Motor neuron (in vitro differentiated cells): ENCODE data around the gene ERGIC3. TPM values are rescaled to one million over a fixed set of nuclear protein-coding genes. Genes with fewer than 3 reads are reported as not detected.

Source experiments
- ATAC-seq, 8 experiments: fragments of 200-7000 bp; cut with Tn5 transposase; replicated peaks in 6 of 8; 2 replicates each; pipeline ENCODE4 v1.8.0; 2021; ENCODE audit warnings: mild to moderate bottlenecking in 8 of 8, moderate library complexity in 8 of 8
- H3K27ac ChIP-seq, 2 donors: fragments of 250-450 bp; sonication (Bioruptor Pico); 2 replicates each; pipeline ENCODE4 v1.9.0; 2021; ENCODE audit warnings: antibody characterized with exemption in 2 of 2, mild to moderate bottlenecking in 2 of 2, moderate library complexity in 1 of 2
- H3K4me1 ChIP-seq, 2 donors: fragments of 250-450 bp; sonication (Bioruptor Pico); replicated peaks in 1 of 2; 2 replicates each; pipeline ENCODE4 v1.6.1; 2021; ENCODE audit warnings: antibody characterized with exemption in 2 of 2, mild to moderate bottlenecking in 2 of 2, moderate library complexity in 1 of 2
- H3K4me3 ChIP-seq, 5 donors: fragments of 250-450 bp; sonication (Bioruptor Pico); 2 replicates each; pipeline ENCODE4 v1.9.0; 2021; ENCODE audit warnings: antibody characterized with exemption in 5 of 5, mild to moderate bottlenecking in 5 of 5, moderate library complexity in 4 of 5
- WGBS, 10 experiments: fragments of 450-650 bp; shearing (Covaris generic); methylation state at CpG; one replicate each; pipeline ENCODE4 v1.0.0; 2022; 5-methylcytosine and 5-hydroxymethylcytosine counted together
- in situ Hi-C, 9 experiments: fragments of 400-800 bp; cut with MboI; loops; one replicate each; pipeline ENCODE4 v1.15.0; 2021; ENCODE audit warnings: low sequenced_read_pairs in 9 of 9, low pct_unique_long_range_greater_than_20kb in 2 of 9; ENCODE audit not compliant: unreplicated experiment in 9 of 9
- total RNA-seq, 8 experiments: library from RNA; unstranded; fragments of 300-600 nt; gene quantifications; 2 replicates each; pipeline versions ENCODE4 v1.2.3 to v1.2.4, GENCODE V29; 2022

Gene ERGIC3
- total RNA-seq, 8 experiments from 2014 or later, result 148 to 328 (median 266) TPM

DNA sequence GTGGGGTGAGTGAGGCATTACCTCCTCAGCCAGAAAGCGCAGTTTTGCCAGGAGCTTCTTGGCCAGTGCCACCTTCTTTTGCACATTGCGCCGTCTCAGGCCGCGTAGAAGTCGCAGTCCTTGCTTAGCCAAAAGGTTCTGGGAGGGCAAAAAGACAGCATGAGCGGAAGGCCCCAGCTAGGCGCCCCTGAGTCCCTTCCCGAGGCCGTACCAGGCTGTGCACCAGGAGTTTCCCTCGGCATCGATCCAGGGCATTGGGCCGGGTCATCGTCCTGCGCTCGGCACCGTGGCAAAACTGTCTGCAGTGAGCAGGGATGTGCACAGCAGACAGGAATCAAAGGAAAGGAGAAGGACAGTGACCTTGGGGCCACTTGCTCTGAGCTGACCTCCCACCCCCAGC lies 53.6 kb downstream of the ERGIC3 start:
- 53 to 100% (median 96%) methylated on average over 1 to 8 of the region's 17 CpGs; no CpG with 5 or more reads in 5 of the 10 experiments for WGBS, 10 experiments
- Histone ChIP-seq H3K4me1 (no peaks in the 10 kb centered on the region), H3K27ac (no peak overlapping the region), H3K4me3 (no peak overlapping the region)
- no peak for ATAC-seq
- in situ Hi-C loops, result no loop called here

GRCh38 chr20:35595901-35596300 lies 54.0 kb downstream of the ERGIC3 start:
- no peak overlapping the region for H3K27ac ChIP-seq
- in situ Hi-C loops, result no loop called here
- no peaks in the 10 kb centered on the region for H3K4me1 ChIP-seq
- no peak for ATAC-seq
- 20 to 87% (median 60%) methylated on average over 1 to 3 of the region's 7 CpGs; no CpG with 5 or more reads in 3 of the 10 experiments for WGBS, 10 experiments
- no peak overlapping the region for H3K4me3 ChIP-seq

DNA sequence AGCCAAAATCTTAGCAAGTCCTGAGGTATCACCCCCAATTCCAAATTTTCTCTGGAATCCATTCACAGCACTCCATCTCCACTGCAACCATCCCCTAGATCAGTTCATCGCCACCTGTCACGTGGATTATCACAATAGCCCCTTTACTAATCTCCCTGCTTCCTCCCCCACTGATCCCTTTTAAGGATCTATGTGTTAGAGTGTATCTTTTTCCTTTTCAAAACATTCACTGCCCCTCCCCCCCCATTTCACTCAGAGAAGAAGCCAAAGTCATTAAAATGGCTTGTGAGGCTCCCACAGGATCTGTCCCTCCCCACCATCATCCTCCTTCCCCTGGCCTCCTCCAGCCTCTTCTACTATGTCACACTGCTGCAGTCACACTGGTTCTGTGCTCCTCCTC lies 55.3 kb downstream of the ERGIC3 start:
- in situ Hi-C loops, result no loop called here
- Histone ChIP-seq H3K27ac (no peak overlapping the region), H3K4me1 (peaks cover 0 to 3% of the 10 kb centered on the region in 2 donors), H3K4me3 (no peak overlapping the region)
- ATAC-seq, result no peak
- whole genome bisulfite sequencing, 10 experiments, result 50 to 100% (median 90%) methylated on average over 1 to 2 of the region's 2 CpGs; no CpG with 5 or more reads in 6 of the 10 experiments

- 0 to 100% (median 75%) methylated on average over 1 to 7 of the region's 7 CpGs; no CpG with 5 or more reads in 1 of the 10 experiments for WGBS, 10 experiments
- in situ Hi-C loops, result no loop called here
- H3K4me3 ChIP-seq, result no peak overlapping the region
- H3K4me1 ChIP-seq, result peaks cover 0 to 3% of the 10 kb centered on the region in 2 donors
- no peak overlapping the region for H3K27ac ChIP-seq
- no peak for ATAC-seq
These were observed 56.6 kb downstream of the ERGIC3 start for GRCh38 chr20:35598476-35598875.

DNA sequence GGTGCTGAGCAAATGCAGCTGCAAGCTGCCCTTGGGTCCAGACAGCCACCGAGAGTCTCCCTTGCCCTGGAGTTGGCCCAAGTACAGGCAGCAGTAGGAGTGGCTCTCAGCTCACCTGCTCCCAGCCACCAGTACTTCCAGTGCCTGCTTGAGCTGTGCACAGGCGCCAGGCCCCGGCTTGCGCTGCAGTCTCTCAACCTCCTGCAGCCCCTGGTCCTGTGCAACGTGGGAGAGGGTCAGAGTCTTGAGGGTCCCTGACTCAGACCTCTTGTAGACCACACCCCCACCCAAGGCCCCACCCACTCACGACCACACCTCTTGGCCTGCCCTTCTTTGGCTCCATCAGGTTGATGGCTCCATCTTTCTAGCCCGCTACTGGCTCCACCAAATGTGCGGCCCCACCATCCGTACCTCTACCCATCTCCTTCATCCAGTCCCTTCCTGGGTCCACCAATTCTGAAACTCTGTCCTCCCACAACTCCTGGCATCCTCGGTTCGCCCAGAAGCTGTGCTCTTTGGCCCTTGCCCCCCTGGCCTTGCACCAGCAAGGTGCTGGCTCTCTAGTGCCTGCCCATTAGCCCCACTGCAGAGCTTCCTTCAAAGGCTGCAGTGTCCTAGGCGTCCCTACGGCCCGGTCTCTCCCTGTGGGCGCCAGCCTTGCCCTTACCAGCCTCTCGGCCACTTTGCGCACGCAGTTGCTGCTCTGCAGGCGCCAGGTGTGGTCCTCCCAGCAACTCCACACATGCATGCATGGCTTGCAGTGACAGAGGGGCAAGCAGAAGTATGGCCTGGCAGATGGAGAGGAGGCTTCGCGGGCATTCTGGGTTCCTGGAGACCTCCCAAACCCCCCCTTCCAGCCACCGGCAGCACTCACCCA lies 57.3 kb downstream of the ERGIC3 start:
- WGBS, 10 experiments, result 40 to 80% (median 61%) methylated on average over 1 to 2 of the region's 22 CpGs; no CpG with 5 or more reads in 7 of the 10 experiments
- in situ Hi-C loops, result no loop called here
- ATAC-seq, result no peak

GRCh38 chr20:35599776-35600120 lies 57.9 kb downstream of the ERGIC3 start:
- no peak for ATAC-seq
- no peak overlapping the region for H3K27ac ChIP-seq
- WGBS, 10 experiments, result 40 to 100% (median 89%) methylated on average over 1 to 3 of the region's 9 CpGs; no CpG with 5 or more reads in 6 of the 10 experiments
- peaks cover 0 to 3% of the 10 kb centered on the region in 2 donors for H3K4me1 ChIP-seq
- no peak overlapping the region for H3K4me3 ChIP-seq
- in situ Hi-C loops, result no loop called here

More for the DNA sequence above, 57.3 kb downstream of the ERGIC3 start:
- no peak overlapping the region for H3K4me3 ChIP-seq
- peaks cover 0 to 3% of the 10 kb centered on the region in 2 donors for H3K4me1 ChIP-seq
- H3K27ac ChIP-seq, result no peak overlapping the region

DNA sequence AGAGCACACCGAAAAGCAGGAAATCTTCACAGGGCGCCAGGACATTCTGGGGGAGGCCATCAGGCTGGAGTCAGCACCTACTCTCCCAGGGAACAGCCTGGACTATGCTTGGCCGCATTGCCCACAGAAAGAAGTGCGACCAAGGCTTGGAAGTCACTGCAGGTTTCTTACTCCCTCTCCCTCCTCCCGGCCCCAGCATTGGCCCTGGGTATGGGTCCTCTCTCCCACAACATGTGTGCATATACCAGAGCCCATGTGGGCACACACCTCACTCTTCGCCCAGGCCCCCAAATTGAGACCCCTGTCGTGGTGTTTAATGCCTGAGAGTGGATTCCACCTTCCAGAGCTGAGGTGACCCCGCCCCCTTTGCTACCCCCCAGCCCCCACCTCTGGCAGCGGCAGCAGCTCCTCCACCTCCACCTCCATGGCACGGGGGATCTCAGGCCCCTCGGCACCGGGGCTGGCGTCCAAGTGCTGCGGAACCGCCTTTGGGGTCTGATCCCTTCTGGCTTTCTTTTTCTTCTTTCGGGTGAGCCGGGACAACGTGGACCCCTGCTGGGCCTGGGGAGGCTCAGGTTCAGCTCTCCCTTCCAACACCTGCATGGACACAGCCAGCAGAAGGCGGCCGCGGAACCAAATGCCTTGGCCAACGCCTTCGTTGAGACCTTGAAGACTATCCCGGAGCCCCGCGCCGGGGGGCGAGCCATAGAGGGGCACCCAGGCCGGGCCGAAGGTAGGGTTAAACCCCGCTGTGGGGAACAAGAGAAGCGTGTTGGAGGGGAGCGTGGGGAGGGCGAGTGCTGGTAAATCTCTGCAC lies 58.5 kb downstream of the ERGIC3 start:
- H3K4me1 ChIP-seq, result peaks cover 0 to 3% of the 10 kb centered on the region in 2 donors
- in situ Hi-C loops, result no loop called here
- peak in 1 of 8 experiments; percentile 0 for ATAC-seq

GRCh38 chr20:35600993-35601973 lies 59.4 kb downstream of the ERGIC3 start:
- peaks cover 0 to 3% of the 10 kb centered on the region in 2 donors for H3K4me1 ChIP-seq
- WGBS, 10 experiments, result 0 to 6% (median 2%) methylated on average over 1 to 19 of the region's 103 CpGs; no CpG with 5 or more reads in 6 of the 10 experiments
- in situ Hi-C loops, result no loop called here
- peak overlapping the region; percentile 26 to 44 (median 31) for H3K4me3 ChIP-seq
- ATAC-seq, result peak; percentile 87 to 95 (median 91)
- H3K27ac ChIP-seq, result no peak overlapping the region

More for the DNA sequence above, 58.5 kb downstream of the ERGIC3 start:
- WGBS, 10 experiments, result 0 to 100% (median 90%) methylated on average over 1 to 3 of the region's 34 CpGs; no CpG with 5 or more reads in 3 of the 10 experiments
- Histone ChIP-seq H3K4me3 (peak overlapping the region in 2 of 5 donors; percentile 31 to 44), H3K27ac (no peak overlapping the region)

- H3K4me3 ChIP-seq, result peak overlapping the region; percentile 26 to 44 (median 31)
- H3K4me1 ChIP-seq, result peaks cover 0 to 3% of the 10 kb centered on the region in 2 donors
- WGBS, 10 experiments, result 22% methylated on average over 8 of the region's 30 CpGs; no CpG with 5 or more reads in 9 of the 10 experiments
- no peak overlapping the region for H3K27ac ChIP-seq
- ATAC-seq, result no peak
- in situ Hi-C loops, result no loop called here
These were observed 60.1 kb downstream of the ERGIC3 start for GRCh38 chr20:35601990-35602389.

- no peak overlapping the region for H3K27ac ChIP-seq
- in situ Hi-C loops, result no loop called here
- WGBS, 10 experiments, result 80 to 97% (median 92%) methylated on average over 2 to 10 of the region's 15 CpGs; no CpG with 5 or more reads in 2 of the 10 experiments
- no peak overlapping the region for H3K4me3 ChIP-seq
- peaks cover 0 to 3% of the 10 kb centered on the region in 2 donors for H3K4me1 ChIP-seq
- no peak for ATAC-seq
These were observed 61.1 kb downstream of the ERGIC3 start for GRCh38 chr20:35602851-35603495.

DNA sequence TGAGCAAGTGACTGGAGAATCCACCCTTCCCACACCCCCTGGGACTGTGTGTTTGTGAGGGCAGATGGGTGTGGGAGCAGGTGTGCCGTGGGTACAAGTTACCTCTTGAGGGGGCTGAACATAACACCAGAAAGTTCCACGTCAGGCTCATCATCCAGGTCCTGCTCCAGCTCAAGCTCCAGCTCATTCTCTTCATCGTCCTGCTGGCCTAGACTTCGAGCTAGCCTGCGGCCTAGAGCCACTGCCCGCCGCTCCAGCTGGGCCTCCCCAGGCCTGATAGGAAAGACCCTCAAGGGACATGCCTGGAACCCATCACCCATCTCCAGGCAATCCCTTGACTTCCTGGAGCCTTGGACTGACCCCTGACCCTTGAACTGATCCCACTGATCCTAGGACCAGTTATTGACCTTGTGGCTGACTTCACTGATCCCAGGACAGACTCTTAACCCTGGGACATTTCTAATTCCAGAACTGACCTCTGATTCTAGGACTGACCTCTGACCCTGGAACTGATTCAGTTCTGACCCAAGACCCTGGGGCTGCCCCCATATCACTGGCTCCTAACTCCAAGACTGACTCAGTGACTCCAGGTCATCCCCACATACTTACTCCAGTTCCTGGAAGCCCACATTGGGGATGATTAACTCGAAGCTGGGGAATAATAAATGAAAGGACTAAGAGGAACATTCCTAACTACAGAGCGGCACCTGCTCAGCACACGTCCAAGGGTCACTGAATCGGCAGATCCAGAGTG lies 62.0 kb downstream of the ERGIC3 start:
- Histone ChIP-seq H3K4me1 (peaks cover 0 to 3% of the 10 kb centered on the region in 2 donors), H3K27ac (no peak overlapping the region), H3K4me3 (no peak overlapping the region)
- ATAC-seq, result no peak
- WGBS, 10 experiments, result 73 to 95% (median 90%) methylated on average over 5 to 8 of the region's 11 CpGs; no CpG with 5 or more reads in 6 of the 10 experiments
- in situ Hi-C loops, result no loop called here
